Mesenchymal stem cell (in vitro differentiated cells and primary cell): ENCODE measurements around the gene CACNG4.

Experiments used
- DNase-seq: peaks from one replicate; pipeline ENCODE4 v3.0.0-alpha.2; 2013
- H2AFZ ChIP-seq: one replicate; pipeline ENCODE4 v1.6.1; 2013; ENCODE audit warnings: low read depth, mild to moderate bottlenecking, control low read depth, inconsistent platforms, low read length, moderate library complexity
- H2AK5ac ChIP-seq: 2 replicates; pipeline ENCODE4 v1.6.1; 2013; ENCODE audit warnings: low read length, moderate library complexity, mild to moderate bottlenecking, inconsistent platforms; ENCODE audit not compliant: severe bottlenecking
- H2BK120ac ChIP-seq: one replicate; pipeline ENCODE4 v1.6.1; 2013; ENCODE audit warnings: low read depth, mild to moderate bottlenecking, inconsistent platforms, low read length, moderate library complexity
- H2BK12ac ChIP-seq, 2 experiments: one replicate each; pipeline ENCODE4 v1.6.1; 2013; ENCODE audit warnings: inconsistent platforms in 2 of 2, low read length in 2 of 2, mild to moderate bottlenecking in 2 of 2, moderate library complexity in 2 of 2, control low read depth in 1 of 2
- H2BK15ac ChIP-seq: one replicate; pipeline ENCODE4 v1.6.1; 2013; ENCODE audit warnings: mild to moderate bottlenecking, low read depth, inconsistent platforms; ENCODE audit not compliant: poor library complexity, severe bottlenecking
- H2BK5ac ChIP-seq: 2 replicates; pipeline ENCODE4 v1.6.1; 2013; ENCODE audit warnings: low read depth, mild to moderate bottlenecking, low read length, control low read depth, inconsistent platforms; ENCODE audit not compliant: poor library complexity, severe bottlenecking
- H3K14ac ChIP-seq, 2 experiments: one replicate each; pipeline ENCODE4 v1.6.1; 2013; ENCODE audit warnings: inconsistent platforms in 2 of 2, low read length in 2 of 2, control low read depth in 1 of 2, mild to moderate bottlenecking in 1 of 2, moderate library complexity in 1 of 2
- H3K18ac ChIP-seq, 2 experiments: one replicate each; pipeline ENCODE4 v1.6.1; 2013; ENCODE audit warnings: inconsistent platforms in 2 of 2, low read length in 2 of 2, control low read depth in 1 of 2, low read depth in 1 of 2, mild to moderate bottlenecking in 1 of 2
- H3K23ac ChIP-seq, 2 experiments: one replicate each; pipeline ENCODE4 v1.6.1; 2013; ENCODE audit warnings: inconsistent platforms in 2 of 2, low read length in 2 of 2, mild to moderate bottlenecking in 2 of 2, moderate library complexity in 2 of 2, control low read depth in 1 of 2
- H3K27ac ChIP-seq: 2 replicates; pipeline ENCODE4 v1.5.1; 2013; ENCODE audit warnings: mild to moderate bottlenecking, moderate library complexity, low read length, control low read depth, inconsistent platforms; ENCODE audit not compliant: poor library complexity, severe bottlenecking
- H3K27me3 ChIP-seq, 2 experiments: 2 replicates each; pipeline versions ENCODE4 v1.6.1 to v1.7.0; 2013; ENCODE audit warnings: low read length in 2 of 2, mild to moderate bottlenecking in 2 of 2, moderate library complexity in 2 of 2, control low read depth in 1 of 2, inconsistent platforms in 1 of 2; ENCODE audit not compliant: control insufficient read depth in 1 of 2, insufficient read depth in 1 of 2
- H3K36me3 ChIP-seq, 2 experiments: 2 replicates each; pipeline versions ENCODE4 v1.6.1 to v1.7.0; 2013; ENCODE audit warnings: low read length in 2 of 2, control low read depth in 1 of 2, inconsistent platforms in 1 of 2, low read depth in 1 of 2, mild to moderate bottlenecking in 1 of 2; ENCODE audit not compliant: insufficient read depth in 2 of 2, control insufficient read depth in 1 of 2
- H3K4ac ChIP-seq, 2 experiments: one replicate each; pipeline ENCODE4 v1.6.1; 2013; ENCODE audit warnings: inconsistent platforms in 2 of 2, low read length in 2 of 2, mild to moderate bottlenecking in 2 of 2, moderate library complexity in 2 of 2, control low read depth in 1 of 2, low read depth in 1 of 2
- H3K4me1 ChIP-seq: 2 replicates; pipeline ENCODE4 v1.6.1; 2013; ENCODE audit warnings: low read depth, low read length, control low read depth; ENCODE audit not compliant: control insufficient read depth, insufficient read depth
- H3K4me2 ChIP-seq: 2 replicates; pipeline ENCODE4 v1.6.1; 2013; ENCODE audit warnings: low read length, mild to moderate bottlenecking, inconsistent platforms; ENCODE audit not compliant: poor library complexity, severe bottlenecking
- H3K4me3 ChIP-seq, 2 experiments: 2 replicates each; pipeline versions ENCODE4 v1.5.1 to v1.7.0; 2013; ENCODE audit warnings: low read length in 2 of 2, mild to moderate bottlenecking in 2 of 2, control low read depth in 1 of 2, low read depth in 1 of 2; ENCODE audit not compliant: insufficient read depth in 1 of 2
- H3K79me1 ChIP-seq: replicated peaks from 2 replicates; pipeline ENCODE4 v1.6.1; 2013; ENCODE audit warnings: mild to moderate bottlenecking, control low read depth, low read length, inconsistent platforms; ENCODE audit not compliant: poor library complexity, severe bottlenecking
- H3K9ac ChIP-seq: 2 replicates; pipeline ENCODE4 v1.7.0; 2013; ENCODE audit warnings: mild to moderate bottlenecking, low read length, moderate library complexity
- H3K9me3 ChIP-seq: 2 replicates; pipeline ENCODE4 v1.7.0; 2013; ENCODE audit warnings: mild to moderate bottlenecking, low read length; ENCODE audit not compliant: control insufficient read depth
- H4K8ac ChIP-seq: one replicate; pipeline ENCODE4 v1.6.1; 2013; ENCODE audit warnings: inconsistent platforms, mild to moderate bottlenecking, low read length, moderate library complexity
- H4K91ac ChIP-seq: one replicate; pipeline ENCODE4 v1.6.1; 2013; ENCODE audit warnings: mild to moderate bottlenecking, low read length, inconsistent platforms
- WGBS: methylation state at CpG from one replicate; pipeline ENCODE4 v1.1.7; 2013; ENCODE audit warnings: mixed read lengths; 5-methylcytosine and 5-hydroxymethylcytosine counted together

The CACNG4 gene

DNA sequence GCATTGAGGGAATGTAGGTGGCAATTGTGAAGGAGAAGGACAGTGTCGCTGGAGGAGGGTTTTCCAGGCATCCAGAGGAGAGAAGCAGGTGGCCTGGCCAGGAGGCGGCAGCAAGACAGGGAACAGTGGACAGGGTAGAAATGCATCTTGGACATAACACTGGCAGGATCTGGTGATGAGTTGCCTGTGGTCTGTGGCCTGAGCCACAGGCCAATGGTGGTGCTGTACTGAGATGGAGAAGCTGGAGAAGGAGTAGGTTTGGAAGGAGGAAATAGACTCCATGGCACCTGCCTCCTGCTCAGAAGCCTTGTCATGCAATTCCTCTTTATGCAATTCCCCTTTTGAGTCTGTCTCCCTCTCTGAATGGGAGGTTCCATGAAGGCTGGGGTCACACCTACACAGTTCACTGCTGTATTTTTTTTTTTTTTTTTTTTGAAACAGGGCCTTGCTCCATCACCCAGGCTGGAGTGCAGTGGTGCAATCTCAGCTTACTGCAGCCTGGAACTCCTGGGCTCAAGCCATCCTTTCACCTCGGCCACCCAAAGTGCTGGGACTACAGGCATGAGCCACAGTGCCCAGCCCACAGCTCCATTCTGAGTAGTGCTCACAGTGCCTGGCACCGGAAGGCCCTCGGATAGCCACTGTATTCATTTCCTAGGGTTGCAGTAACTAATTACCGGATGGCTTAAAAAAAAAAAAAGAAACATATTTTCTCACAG, 13.5 kb upstream of the CACNG4 start:
- Histone ChIP-seq H2BK12ac (no peak overlapping the region), H2AK5ac (peak overlapping the region; percentile 1), H3K14ac (no peak overlapping the region), H4K8ac (no peak overlapping the region), H3K4ac (no peak overlapping the region), H3K27ac (peak overlapping the region; percentile 77), H3K18ac (no peak overlapping the region), H3K4me1 (peaks cover 14% of the 10 kb centered on the region), H2BK15ac (no peak overlapping the region), H3K23ac (no peak overlapping the region), H2BK5ac (no peak overlapping the region), H3K9me3 (no peaks in the 10 kb centered on the region), H2AFZ (no peak overlapping the region), H2BK120ac (no peak overlapping the region), H3K27me3 (peaks cover 11 to 78% of the 10 kb centered on the region in 2 experiments), H3K79me1 (no peaks in the 10 kb centered on the region), H3K36me3 (no peaks in the 10 kb centered on the region), H3K4me2 (no peak overlapping the region), H3K4me3 (no peak overlapping the region), H4K91ac (no peak overlapping the region), H3K9ac (no peak overlapping the region)
- no peak for DNase-seq
- 90% methylated on average over 6 of the region's 6 CpGs for WGBS

- Histone ChIP-seq H3K9me3 (no peaks in the 10 kb centered on the region), H3K4me1 (peaks cover 14% of the 10 kb centered on the region)
- WGBS: 65% methylated on average over 4 of the region's 4 CpGs
These were observed 12.9 kb upstream of the CACNG4 start for GRCh38 chr17:66951605-66951953.

GRCh38 chr17:66952031-66952524, 12.4 kb upstream of the CACNG4 start:
- H3K9ac ChIP-seq: no peak overlapping the region
- H3K4me2 ChIP-seq: no peak overlapping the region
- no peak overlapping the region for H2BK120ac ChIP-seq
- H3K23ac ChIP-seq: no peak overlapping the region
- peak overlapping the region; percentile 91 for H2AK5ac ChIP-seq
- peak overlapping the region; percentile 77 for H3K27ac ChIP-seq
- peaks cover 14% of the 10 kb centered on the region for H3K4me1 ChIP-seq
- no peaks in the 10 kb centered on the region for H3K9me3 ChIP-seq
- DNase-seq: peak; percentile 89
- peak overlapping the region; percentile 1 for H2BK5ac ChIP-seq
- H3K36me3 ChIP-seq: no peaks in the 10 kb centered on the region
- H4K8ac ChIP-seq: no peak overlapping the region
- H3K79me1 ChIP-seq: no peaks in the 10 kb centered on the region
- H2BK12ac ChIP-seq: no peak overlapping the region
- H3K27me3 ChIP-seq: peaks cover 1 to 70% of the 10 kb centered on the region in 2 experiments
- H2BK15ac ChIP-seq: no peak overlapping the region
- under 1% methylated on average over 10 of the region's 10 CpGs for WGBS
- peak overlapping the region in 1 of 2 experiments; percentile 49 for H3K18ac ChIP-seq
- no peak overlapping the region for H3K4me3 ChIP-seq
- H3K4ac ChIP-seq: peak overlapping the region in 1 of 2 experiments; percentile 17
- H4K91ac ChIP-seq: no peak overlapping the region
- no peak overlapping the region for H2AFZ ChIP-seq
- H3K14ac ChIP-seq: no peak overlapping the region

More at GRCh38 chr17:66951605-66951953, 12.9 kb upstream of the CACNG4 start:
- Histone ChIP-seq H3K9ac (no peak overlapping the region), H3K36me3 (no peaks in the 10 kb centered on the region), H2BK12ac (no peak overlapping the region), H2BK120ac (no peak overlapping the region), H3K27me3 (peaks cover 6 to 73% of the 10 kb centered on the region in 2 experiments), H3K27ac (peak overlapping the region; percentile 77), H3K4ac (no peak overlapping the region), H4K8ac (no peak overlapping the region), H3K4me2 (no peak overlapping the region), H3K23ac (no peak overlapping the region), H3K18ac (no peak overlapping the region), H2AK5ac (peak overlapping the region; percentile 42), H2BK5ac (no peak overlapping the region), H4K91ac (no peak overlapping the region), H3K14ac (no peak overlapping the region), H2AFZ (no peak overlapping the region), H3K79me1 (no peaks in the 10 kb centered on the region), H2BK15ac (no peak overlapping the region), H3K4me3 (no peak overlapping the region)
- DNase-seq: no peak

DNA sequence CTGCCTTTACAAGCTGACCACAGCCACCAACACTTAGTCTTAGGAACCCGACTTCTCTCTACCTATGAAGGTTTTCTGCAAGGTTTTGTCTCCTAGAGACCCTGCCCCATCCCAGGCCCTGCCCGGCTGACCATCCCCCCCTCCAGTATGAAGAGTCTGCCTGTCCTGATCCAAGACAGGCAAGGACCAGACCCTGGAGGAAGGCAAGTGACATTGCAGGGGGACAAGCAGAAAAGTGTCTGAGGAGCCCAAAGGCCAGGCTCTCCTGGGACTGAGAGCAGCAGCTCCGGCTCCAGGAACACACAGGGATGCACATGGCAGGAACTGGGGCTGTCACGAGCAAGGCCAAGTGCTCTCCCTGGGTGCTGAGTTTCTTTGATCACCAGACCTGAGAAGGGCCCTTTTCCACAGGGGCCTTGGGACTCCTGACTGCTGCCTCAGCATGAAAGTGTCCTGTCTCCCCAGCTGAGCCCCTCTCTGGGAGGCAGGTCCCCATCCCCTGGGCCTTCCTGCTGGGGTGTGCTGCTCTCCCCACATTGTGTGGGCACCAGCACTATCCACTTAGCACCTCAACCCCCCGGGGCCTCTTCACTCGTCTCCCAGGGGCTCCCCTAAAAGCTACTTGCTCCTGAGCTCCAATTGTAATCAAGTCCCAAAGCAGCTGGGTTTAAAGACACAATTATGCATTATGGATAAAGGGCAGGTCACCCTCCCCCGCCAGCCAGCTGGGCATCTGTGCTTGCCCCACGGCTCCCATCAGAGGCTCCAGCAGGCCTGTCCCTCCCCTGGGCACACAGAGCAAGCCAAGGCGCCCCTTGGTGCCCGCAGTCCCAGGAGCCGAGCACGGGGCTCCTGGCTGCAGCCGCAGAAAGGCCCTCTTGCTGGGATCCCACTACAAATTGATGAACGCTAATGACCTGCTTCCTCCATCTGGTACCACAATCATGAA, 11.6 kb upstream of the CACNG4 start:
- Histone ChIP-seq H3K79me1 (no peaks in the 10 kb centered on the region), H2AK5ac (peak overlapping the region; percentile 91), H3K23ac (no peak overlapping the region), H2BK120ac (no peak overlapping the region), H2BK5ac (peak overlapping the region; percentile 1), H3K18ac (peak overlapping the region; percentile 12 to 49), H3K27ac (peak overlapping the region; percentile 58), H3K27me3 (peaks cover 0 to 70% of the 10 kb centered on the region in 2 experiments), H3K4me1 (peaks cover 14% of the 10 kb centered on the region), H2BK12ac (no peak overlapping the region), H3K36me3 (no peaks in the 10 kb centered on the region), H2BK15ac (no peak overlapping the region), H2AFZ (no peak overlapping the region), H3K4ac (no peak overlapping the region), H3K4me3 (no peak overlapping the region), H4K91ac (no peak overlapping the region), H3K14ac (peak overlapping the region in 1 of 2 experiments; percentile 35), H3K4me2 (no peak overlapping the region), H3K9me3 (no peaks in the 10 kb centered on the region), H4K8ac (no peak overlapping the region), H3K9ac (no peak overlapping the region)
- DNase-seq: no peak
- WGBS: 88% methylated on average over 13 of the region's 14 CpGs
